ENCODE measurements around the gene PHTF2. TPM values are rescaled to one million over a fixed set of nuclear protein-coding genes. Genes with fewer than 3 reads are reported as not detected.
"Not testable (repeated sequence)": the region's sequence is repeated elsewhere in the genome, so short reads cannot be mapped to it uniquely, and the experiment has no call there.

The PHTF2 gene
- total and polyA plus RNA-seq, 4 donors, result 8.8 to 38.4 (median 26.1) TPM

GRCh38 chr7:77784426-77784825 lies 14.1 kb upstream of the PHTF2 start:
- H3K9me3 ChIP-seq (ENCODE audit: control insufficient read depth, low read length); intact Hi-C loops (cut with DNase I); H3K27me3 ChIP-seq (ENCODE audit: control insufficient read depth in 1 of 2, insufficient read depth in 2 of 2, low read length in 1 of 2); H3K27ac ChIP-seq (ENCODE audit: low read depth in 1 of 2, low read length in 2 of 2); H3K4me1 ChIP-seq (ENCODE audit: control insufficient read depth in 1 of 2, insufficient read depth in 2 of 2, low read length in 2 of 2); DNase-seq; H3K4me3 ChIP-seq (ENCODE audit: low read length in 2 of 2); H3K36me3 ChIP-seq (ENCODE audit: control insufficient read depth in 1 of 2, insufficient read depth in 2 of 2, low read length in 1 of 2); ATAC-seq (ENCODE audit: low FRiP score): not testable (repeated sequence)
- 94 to 97% methylated on average over 10 of the region's 10 CpGs for WGBS, 2 donors

- Histone ChIP-seq H3K27me3 (ENCODE audit: control insufficient read depth in 1 of 2, insufficient read depth in 2 of 2, low read length in 1 of 2) (no peaks in the 10 kb centered on the region), H3K4me1 (ENCODE audit: control insufficient read depth in 1 of 2, insufficient read depth in 2 of 2, low read length in 2 of 2) (no peaks in the 10 kb centered on the region), H3K4me3 (ENCODE audit: low read length in 2 of 2) (no peak overlapping the region), H3K36me3 (ENCODE audit: control insufficient read depth in 1 of 2, insufficient read depth in 2 of 2, low read length in 1 of 2) (peaks cover 3% of the 10 kb centered on the region in 2 donors), H3K27ac (ENCODE audit: low read depth in 1 of 2, low read length in 2 of 2) (no peak overlapping the region), H3K9me3 (ENCODE audit: control insufficient read depth, low read length) (no peaks in the 10 kb centered on the region)
- ATAC-seq (ENCODE audit: low FRiP score), result no peak
- DNase-seq, result no peak
- WGBS, 2 donors, result 93 to 97% methylated on average over 3 of the region's 3 CpGs
- intact Hi-C loops (cut with DNase I), result no loop called here
Observed at GRCh38 chr7:77786018-77786417, 12.6 kb upstream of the PHTF2 start.

- intact Hi-C loops (cut with DNase I), result no loop called here
- H3K27ac ChIP-seq (ENCODE audit: low read depth in 1 of 2, low read length in 2 of 2), result no peak overlapping the region
- H3K27me3 ChIP-seq (ENCODE audit: control insufficient read depth in 1 of 2, insufficient read depth in 2 of 2, low read length in 1 of 2), result no peaks in the 10 kb centered on the region
- no peaks in the 10 kb centered on the region for H3K9me3 ChIP-seq (ENCODE audit: control insufficient read depth, low read length)
- ATAC-seq (ENCODE audit: low FRiP score), result no peak
- H3K4me3 ChIP-seq (ENCODE audit: low read length in 2 of 2), result no peak overlapping the region
- peaks cover 3% of the 10 kb centered on the region in 2 donors for H3K36me3 ChIP-seq (ENCODE audit: control insufficient read depth in 1 of 2, insufficient read depth in 2 of 2, low read length in 1 of 2)
- DNase-seq, result no peak
- no peaks in the 10 kb centered on the region for H3K4me1 ChIP-seq (ENCODE audit: control insufficient read depth in 1 of 2, insufficient read depth in 2 of 2, low read length in 2 of 2)
Observed at GRCh38 chr7:77786741-77787140, 11.8 kb upstream of the PHTF2 start.

GRCh38 chr7:77788327-77788902 lies 10.2 kb upstream of the PHTF2 start:
- no peak for DNase-seq
- intact Hi-C loops (cut with DNase I), result no loop called here
- 91 to 96% methylated on average over 2 of the region's 2 CpGs for WGBS, 2 donors
- no peak overlapping the region for H3K4me3 ChIP-seq (ENCODE audit: low read length in 2 of 2)
- no peaks in the 10 kb centered on the region for H3K27me3 ChIP-seq (ENCODE audit: control insufficient read depth in 1 of 2, insufficient read depth in 2 of 2, low read length in 1 of 2)
- H3K9me3 ChIP-seq (ENCODE audit: control insufficient read depth, low read length), result no peaks in the 10 kb centered on the region
- no peak for ATAC-seq (ENCODE audit: low FRiP score)
- H3K4me1 ChIP-seq (ENCODE audit: control insufficient read depth in 1 of 2, insufficient read depth in 2 of 2, low read length in 2 of 2), result no peaks in the 10 kb centered on the region
- peaks cover under 1 to 3% of the 10 kb centered on the region in 2 donors for H3K36me3 ChIP-seq (ENCODE audit: control insufficient read depth in 1 of 2, insufficient read depth in 2 of 2, low read length in 1 of 2)
- H3K27ac ChIP-seq (ENCODE audit: low read depth in 1 of 2, low read length in 2 of 2), result no peak overlapping the region

- 76 to 83% methylated on average over 6 of the region's 6 CpGs for WGBS, 2 donors
- intact Hi-C loops (cut with DNase I), result no loop called here
- no peak overlapping the region for H3K4me3 ChIP-seq (ENCODE audit: low read length in 2 of 2)
- H3K27ac ChIP-seq (ENCODE audit: low read depth in 1 of 2, low read length in 2 of 2), result no peak overlapping the region
- ATAC-seq (ENCODE audit: low FRiP score) (no peak), DNase-seq (no peak)
- H3K4me1 ChIP-seq (ENCODE audit: control insufficient read depth in 1 of 2, insufficient read depth in 2 of 2, low read length in 2 of 2), result no peaks in the 10 kb centered on the region
- no peaks in the 10 kb centered on the region for H3K9me3 ChIP-seq (ENCODE audit: control insufficient read depth, low read length)
- no peaks in the 10 kb centered on the region for H3K36me3 ChIP-seq (ENCODE audit: control insufficient read depth in 1 of 2, insufficient read depth in 2 of 2, low read length in 1 of 2)
- H3K27me3 ChIP-seq (ENCODE audit: control insufficient read depth in 1 of 2, insufficient read depth in 2 of 2, low read length in 1 of 2), result no peaks in the 10 kb centered on the region
Observed at GRCh38 chr7:77791336-77791735, 7.2 kb upstream of the PHTF2 start.

GRCh38 chr7:77791956-77792355 lies 6.6 kb upstream of the PHTF2 start:
- H3K4me1 ChIP-seq (ENCODE audit: control insufficient read depth in 1 of 2, insufficient read depth in 2 of 2, low read length in 2 of 2), result no peaks in the 10 kb centered on the region
- H3K27me3 ChIP-seq (ENCODE audit: control insufficient read depth in 1 of 2, insufficient read depth in 2 of 2, low read length in 1 of 2), result no peaks in the 10 kb centered on the region
- DNase-seq (no peak), ATAC-seq (ENCODE audit: low FRiP score) (no peak)
- H3K4me3 ChIP-seq (ENCODE audit: low read length in 2 of 2), result no peak overlapping the region
- WGBS, 2 donors, result 87 to 93% methylated on average over 2 of the region's 2 CpGs
- H3K9me3 ChIP-seq (ENCODE audit: control insufficient read depth, low read length), result no peaks in the 10 kb centered on the region
- no peak overlapping the region for H3K27ac ChIP-seq (ENCODE audit: low read depth in 1 of 2, low read length in 2 of 2)
- H3K36me3 ChIP-seq (ENCODE audit: control insufficient read depth in 1 of 2, insufficient read depth in 2 of 2, low read length in 1 of 2), result no peaks in the 10 kb centered on the region
- intact Hi-C loops (cut with DNase I), result no loop called here

- Histone ChIP-seq H3K27me3 (ENCODE audit: control insufficient read depth in 1 of 2, insufficient read depth in 2 of 2, low read length in 1 of 2) (no peaks in the 10 kb centered on the region), H3K36me3 (ENCODE audit: control insufficient read depth in 1 of 2, insufficient read depth in 2 of 2, low read length in 1 of 2) (no peaks in the 10 kb centered on the region), H3K4me3 (ENCODE audit: low read length in 2 of 2) (no peak overlapping the region), H3K4me1 (ENCODE audit: control insufficient read depth in 1 of 2, insufficient read depth in 2 of 2, low read length in 2 of 2) (no peaks in the 10 kb centered on the region), H3K9me3 (ENCODE audit: control insufficient read depth, low read length) (no peaks in the 10 kb centered on the region), H3K27ac (ENCODE audit: low read depth in 1 of 2, low read length in 2 of 2) (no peak overlapping the region)
- 88 to 90% methylated on average over 4 of the region's 4 CpGs for WGBS, 2 donors
- ATAC-seq (ENCODE audit: low FRiP score) (no peak), DNase-seq (no peak)
- intact Hi-C loops (cut with DNase I), result no loop called here
Observed at GRCh38 chr7:77794000-77794399, 4.6 kb upstream of the PHTF2 start.

- WGBS, 2 donors, result 86 to 96% methylated on average over 3 of the region's 3 CpGs
- ATAC-seq (ENCODE audit: low FRiP score) (no peak), DNase-seq (no peak)
- Histone ChIP-seq H3K9me3 (ENCODE audit: control insufficient read depth, low read length) (no peaks in the 10 kb centered on the region), H3K27me3 (ENCODE audit: control insufficient read depth in 1 of 2, insufficient read depth in 2 of 2, low read length in 1 of 2) (no peaks in the 10 kb centered on the region), H3K4me1 (ENCODE audit: control insufficient read depth in 1 of 2, insufficient read depth in 2 of 2, low read length in 2 of 2) (no peaks in the 10 kb centered on the region), H3K27ac (ENCODE audit: low read depth in 1 of 2, low read length in 2 of 2) (no peak overlapping the region), H3K36me3 (ENCODE audit: control insufficient read depth in 1 of 2, insufficient read depth in 2 of 2, low read length in 1 of 2) (no peaks in the 10 kb centered on the region), H3K4me3 (ENCODE audit: low read length in 2 of 2) (no peak overlapping the region)
- intact Hi-C loops (cut with DNase I), result loop anchor here in 1 of 2 donors (5.0 kb wide), 2 partner anchors 99 to 116 kb away; partner anchors contain the start of gene RSBN1L
Observed at GRCh38 chr7:77796109-77796508, 2.5 kb upstream of the PHTF2 start.

GRCh38 chr7:77796960-77797359 lies 1.6 kb upstream of the PHTF2 start:
- no peaks in the 10 kb centered on the region for H3K9me3 ChIP-seq (ENCODE audit: control insufficient read depth, low read length)
- H3K27me3 ChIP-seq (ENCODE audit: control insufficient read depth in 1 of 2, insufficient read depth in 2 of 2, low read length in 1 of 2), result no peaks in the 10 kb centered on the region
- H3K4me3 ChIP-seq (ENCODE audit: low read length in 2 of 2), result peak overlapping the region; percentile 30 to 79
- H3K27ac ChIP-seq (ENCODE audit: low read depth in 1 of 2, low read length in 2 of 2), result no peak overlapping the region
- H3K4me1 ChIP-seq (ENCODE audit: control insufficient read depth in 1 of 2, insufficient read depth in 2 of 2, low read length in 2 of 2), result no peaks in the 10 kb centered on the region
- no peak for DNase-seq
- intact Hi-C loops (cut with DNase I), result loop anchor here in 1 of 2 donors (5.0 kb wide), 2 partner anchors 100 to 115 kb away; partner anchors contain the start of gene RSBN1L
- no peaks in the 10 kb centered on the region for H3K36me3 ChIP-seq (ENCODE audit: control insufficient read depth in 1 of 2, insufficient read depth in 2 of 2, low read length in 1 of 2)
- 53% methylated on average over 5 of the region's 5 CpGs for WGBS, 2 donors
- ATAC-seq (ENCODE audit: low FRiP score), result no peak

All from aorta (tissue), 5 donors.